Measurements from ENCODE around the gene H2AZ1.
"Not testable (repeated sequence)": the region's sequence is repeated elsewhere in the genome, so short reads cannot be mapped to it uniquely, and the experiment has no call there.

H2AZ1 gene
- 77.1 to 257 (median 149) reads per million in 17 experiments for total RNA-seq

- DNase-seq, result peak; percentile 99 to 100 (median 99)
Measured at GRCh38 chr4:99949999-99950912, at the start of gene H2AZ1. Gene H2AZ1, minus strand, starts transcription at chr4:99950275. Its CDS starts 105 bp downstream, at chr4:99950170.

- DNase-seq, result peak in 2 of 4 experiments; percentile 15 to 23
Measured at GRCh38 chr4:99998062-99998867, 48.2 kb upstream of the H2AZ1 start.

- DNase-seq, result no peak
Measured at GRCh38 chr4:99991741-99992140, 41.7 kb upstream of the H2AZ1 start.

GRCh38 chr4:99987681-99988080 is 37.6 kb upstream of the H2AZ1 start:
- DNase-seq, result no peak

DNA sequence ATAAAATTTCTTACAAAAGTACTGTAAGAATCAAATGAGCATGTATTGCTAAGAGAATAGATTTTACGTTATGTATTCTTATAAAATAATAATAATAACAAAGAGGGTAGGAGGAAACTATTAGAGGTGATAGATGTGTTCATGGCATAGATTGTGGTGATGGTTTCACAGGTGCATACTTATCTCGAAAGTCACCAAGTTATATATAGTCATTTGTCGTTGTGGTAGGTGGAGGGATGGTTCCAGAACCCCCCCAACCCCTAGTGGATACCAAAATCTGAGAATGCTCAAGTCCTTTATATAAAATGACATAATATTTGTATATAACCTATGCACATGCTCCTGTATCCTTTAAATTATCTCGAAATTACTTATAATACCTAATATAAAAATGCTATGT is 36.7 kb upstream of the H2AZ1 start:
- no peak for DNase-seq

- no peak for DNase-seq
Measured at GRCh38 chr4:99983289-99983943, 33.3 kb upstream of the H2AZ1 start.

GRCh38 chr4:99979872-99980271 is 29.8 kb upstream of the H2AZ1 start:
- no peak for DNase-seq

- DNase-seq, result no peak
Measured at GRCh38 chr4:99971453-99972111, 21.5 kb upstream of the H2AZ1 start.

- peak in 2 of 4 experiments; percentile 4 to 8 for DNase-seq
Measured at GRCh38 chr4:99968330-99968729, 18.3 kb upstream of the H2AZ1 start.

GRCh38 chr4:99966692-99967091 is 16.6 kb upstream of the H2AZ1 start:
- DNase-seq, result no peak

GRCh38 chr4:99965674-99966350 is 15.7 kb upstream of the H2AZ1 start:
- DNase-seq, result no peak

GRCh38 chr4:99965173-99965572 is 15.1 kb upstream of the H2AZ1 start:
- no peak for DNase-seq

- DNase-seq, result peak in 2 of 4 experiments; percentile 60 to 66
Measured at GRCh38 chr4:99961711-99962110, 11.6 kb upstream of the H2AZ1 start.

DNA sequence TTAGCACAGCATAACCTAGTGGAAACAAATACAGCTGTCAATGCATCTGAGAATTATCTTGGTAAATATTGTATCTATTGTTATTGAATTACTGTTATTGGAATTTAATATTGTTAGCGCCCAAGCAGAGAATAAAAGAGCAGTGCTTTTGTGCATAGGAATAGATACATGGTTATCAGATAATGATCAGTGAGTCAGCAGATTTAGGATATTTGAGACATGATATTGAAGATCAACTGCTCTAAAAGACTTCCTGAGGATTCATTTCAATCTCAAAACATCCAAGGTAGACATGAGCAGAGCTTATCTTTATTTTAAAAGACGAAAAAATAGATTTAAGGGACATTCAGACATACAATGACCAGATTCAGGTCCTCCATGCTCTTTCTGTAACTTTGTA is 10.6 kb upstream of the H2AZ1 start:
- no peak for DNase-seq

- not testable (repeated sequence) for DNase-seq
Measured at GRCh38 chr4:99958207-99958606, 8.1 kb upstream of the H2AZ1 start.

DNA sequence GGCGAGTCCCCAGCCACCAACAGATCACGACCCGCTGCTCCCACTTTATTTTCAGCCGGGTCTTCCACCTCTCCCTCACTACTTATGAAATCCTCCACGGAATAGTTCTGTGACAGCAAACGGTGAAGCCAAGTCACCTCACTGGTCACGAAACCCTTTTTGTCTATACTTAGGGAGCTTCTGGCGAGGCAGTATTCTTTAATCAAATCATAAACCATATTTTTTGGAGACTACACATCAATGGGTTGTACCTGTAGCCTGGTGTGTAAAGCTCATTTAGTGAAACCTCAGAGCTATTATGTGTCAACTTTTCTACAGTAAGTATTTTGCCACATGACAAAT is 809 bp upstream of the H2AZ1 start:
- no peak for DNase-seq

DNA sequence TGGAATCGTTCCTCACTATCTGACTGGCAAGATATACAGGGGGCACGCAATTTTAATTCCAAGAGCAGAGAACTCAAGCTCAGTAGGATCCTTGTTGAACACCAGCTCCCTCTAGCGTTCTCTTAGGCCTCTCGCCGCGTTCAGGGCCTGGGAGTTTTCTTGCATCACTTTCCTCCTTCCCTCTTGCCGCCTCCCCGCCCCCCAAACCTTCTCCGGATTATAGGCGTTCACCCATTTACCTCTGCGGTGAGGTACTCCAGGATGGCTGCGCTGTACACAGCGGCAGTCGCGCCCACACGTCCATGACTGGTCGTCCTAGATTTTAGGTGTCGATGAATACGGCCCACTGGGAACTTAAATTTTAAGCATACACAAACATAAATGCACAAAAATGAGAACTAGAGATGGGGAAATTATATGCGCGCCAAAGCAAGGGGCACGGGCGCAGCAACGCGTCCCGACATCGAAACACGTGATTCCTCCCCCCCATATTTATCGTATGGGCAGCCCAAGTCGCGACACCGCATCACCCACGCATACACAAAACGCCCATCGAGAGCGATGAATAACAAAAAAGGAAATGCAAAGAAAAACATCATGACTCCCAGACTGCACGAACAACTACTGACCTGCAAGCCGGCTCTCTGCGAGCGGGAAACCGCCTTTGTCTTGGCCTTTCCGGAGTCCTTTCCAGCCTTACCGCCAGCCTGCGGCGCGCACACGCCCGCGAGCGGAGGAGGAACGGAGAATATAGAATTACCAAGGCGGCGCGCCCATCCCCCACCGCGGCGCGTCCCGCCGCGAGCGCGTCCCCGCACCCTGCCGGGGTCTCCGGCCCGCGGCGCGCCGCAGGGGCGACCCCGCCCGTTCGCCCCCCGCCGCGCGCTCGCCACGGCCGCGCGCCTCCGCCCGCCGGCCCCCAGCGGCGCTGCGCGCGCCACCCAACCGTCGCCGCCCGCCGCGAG is 759 bp downstream of the H2AZ1 start:
- peak; percentile 92 to 97 (median 94) for DNase-seq

DNA sequence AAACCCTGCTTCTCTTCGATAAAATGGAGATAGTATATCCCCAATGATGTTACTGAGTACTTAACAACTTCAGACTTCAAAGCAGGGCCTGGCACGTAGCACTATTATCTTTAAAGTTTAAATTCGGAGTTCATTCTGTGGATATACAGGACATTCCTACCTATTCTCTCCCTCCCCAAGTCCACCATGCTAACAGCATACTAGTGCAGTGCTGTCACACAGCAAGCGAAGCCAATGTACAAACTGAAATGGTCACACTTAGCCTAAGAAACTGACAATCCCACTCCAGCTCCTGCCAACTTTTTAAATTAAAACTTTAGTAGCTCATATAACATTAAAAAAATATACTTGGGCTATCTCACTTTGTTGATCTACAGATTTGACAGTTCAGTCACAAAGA is 2.5 kb downstream of the H2AZ1 start:
- peak in 1 of 4 experiments; percentile 5 for DNase-seq

GRCh38 chr4:99947190-99947578 is 2.9 kb downstream of the H2AZ1 start:
- peak in 1 of 4 experiments; percentile 2 for DNase-seq

GRCh38 chr4:99946356-99947189 is 3.5 kb downstream of the H2AZ1 start, which contains the start of gene DNAJB14:
Gene DNAJB14, minus strand, starts transcription at chr4:99946618. Its CDS starts 47 bp downstream, at chr4:99946571.
- peak; percentile 84 to 95 (median 90) for DNase-seq

Measured in suppressor macrophage (primary cell).